ENCODE results near the gene GNA15.

The GNA15 gene

DNA sequence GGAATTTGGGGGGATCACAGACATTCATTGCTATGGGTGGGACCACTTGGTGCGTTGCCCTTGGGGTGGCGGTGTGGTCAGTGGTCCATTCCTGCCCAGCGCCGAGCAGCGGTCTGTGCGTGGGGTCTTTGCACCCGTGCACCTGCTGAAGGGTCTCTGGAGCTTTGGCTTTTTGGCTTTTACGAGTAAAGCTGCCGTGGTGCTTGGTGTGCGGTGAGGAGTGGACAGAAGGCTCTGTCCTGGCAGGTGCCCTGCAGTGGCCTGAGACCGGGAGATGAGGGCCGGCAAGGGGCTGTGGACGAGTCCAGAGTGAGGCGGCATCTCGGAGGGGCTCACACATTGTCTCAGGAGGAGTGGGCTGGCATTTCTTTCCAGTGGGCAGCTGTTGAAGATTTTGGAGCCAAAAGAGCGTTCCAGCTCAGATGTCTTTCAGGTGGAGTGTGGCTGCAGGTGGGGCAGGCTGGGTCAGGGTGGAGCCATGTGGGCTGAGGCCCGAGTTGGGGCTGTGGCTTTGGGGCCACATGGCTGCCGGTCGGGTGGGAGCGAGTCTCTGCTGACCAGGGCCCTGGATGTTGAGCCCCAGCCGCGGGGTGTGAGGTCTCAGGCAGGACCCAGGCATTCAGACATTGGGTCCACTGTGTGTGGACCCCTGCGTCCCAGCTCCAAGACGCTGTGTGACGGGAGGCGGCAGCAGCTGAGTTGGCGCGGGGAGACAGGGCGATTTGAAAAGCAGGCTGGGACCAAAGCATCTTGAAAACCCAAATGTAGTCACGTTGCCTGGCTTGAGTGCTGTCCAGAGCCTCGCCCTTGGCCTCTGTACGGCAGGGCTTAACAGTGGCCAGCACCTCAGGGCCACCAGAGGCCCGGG, 30.0 kb upstream of the GNA15 start:
- TF ChIP-seq EZH2 (optimal IDR thresholded peaks at IDR 0.05; ENCODE audit: low read depth, low read length) (no peak), EZH2phosphoT487 (IDR thresholded peaks at IDR 0.05; ENCODE audit: low read length) (no peak)
- TF ChIP-seq, protein P1, sequence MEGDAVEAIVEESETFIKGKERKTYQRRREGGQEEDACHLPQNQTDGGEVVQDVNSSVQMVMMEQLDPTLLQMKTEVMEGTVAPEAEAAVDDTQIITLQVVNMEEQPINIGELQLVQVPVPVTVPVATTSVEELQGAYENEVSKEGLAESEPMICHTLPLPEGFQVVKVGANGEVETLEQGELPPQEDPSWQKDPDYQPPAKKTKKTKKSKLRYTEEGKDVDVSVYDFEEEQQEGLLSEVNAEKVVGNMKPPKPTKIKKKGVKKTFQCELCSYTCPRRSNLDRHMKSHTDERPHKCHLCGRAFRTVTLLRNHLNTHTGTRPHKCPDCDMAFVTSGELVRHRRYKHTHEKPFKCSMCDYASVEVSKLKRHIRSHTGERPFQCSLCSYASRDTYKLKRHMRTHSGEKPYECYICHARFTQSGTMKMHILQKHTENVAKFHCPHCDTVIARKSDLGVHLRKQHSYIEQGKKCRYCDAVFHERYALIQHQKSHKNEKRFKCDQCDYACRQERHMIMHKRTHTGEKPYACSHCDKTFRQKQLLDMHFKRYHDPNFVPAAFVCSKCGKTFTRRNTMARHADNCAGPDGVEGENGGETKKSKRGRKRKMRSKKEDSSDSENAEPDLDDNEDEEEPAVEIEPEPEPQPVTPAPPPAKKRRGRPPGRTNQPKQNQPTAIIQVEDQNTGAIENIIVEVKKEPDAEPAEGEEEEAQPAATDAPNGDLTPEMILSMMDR (IDR thresholded peaks at IDR 0.05; ENCODE audit: low read length), result no peak

DNA sequence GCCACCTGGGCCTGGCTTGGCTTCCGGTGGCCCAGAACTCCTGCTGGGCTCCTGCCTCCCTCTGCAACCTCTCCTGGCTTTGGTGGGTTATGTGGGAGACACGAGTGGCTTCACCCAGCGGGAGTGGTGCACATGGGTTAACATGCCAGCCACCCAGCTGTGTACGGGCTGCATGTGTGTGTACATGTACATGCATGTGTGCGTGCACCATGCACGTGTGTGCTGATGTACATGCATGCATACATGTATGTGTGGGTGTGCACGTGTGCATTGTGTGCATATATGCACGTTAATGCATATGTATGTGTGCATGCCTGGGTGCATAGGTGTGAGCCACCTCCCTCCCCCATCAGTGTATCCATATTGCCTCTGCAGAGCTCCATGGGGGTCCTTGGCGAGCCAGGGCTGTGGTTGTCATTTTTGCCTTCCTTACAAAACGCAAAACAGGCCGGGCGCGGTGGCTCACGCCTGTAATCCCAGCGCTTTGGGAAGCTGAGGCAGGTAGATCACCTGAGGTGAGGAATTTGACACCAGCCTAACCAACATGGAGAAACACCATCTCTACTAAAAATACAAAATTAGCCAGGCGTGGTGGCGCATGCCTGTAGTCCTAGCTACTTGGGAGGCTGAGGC, 29.2 kb upstream of the GNA15 start:
- Histone ChIP-seq H3K27me3 (replicated peaks; ENCODE audit: insufficient read depth, low read length) (peaks cover 69% of the 10 kb centered on the region), H3F3A (ENCODE audit: insufficient read depth, low read length) (no peaks in the 10 kb centered on the region), H4K20me1 (ENCODE audit: insufficient read depth, low read length) (no peaks in the 10 kb centered on the region), H3K36me3 (replicated peaks; ENCODE audit: insufficient read depth, low read length) (no peaks in the 10 kb centered on the region), H3K27ac (ENCODE audit: low read length) (no peak overlapping the region), H3K4me2 (ENCODE audit: low read depth, low read length) (no peak overlapping the region), H3K9me2 (replicated peaks; ENCODE audit: insufficient read depth, low read length) (no peaks in the 10 kb centered on the region), H3K9ac (ENCODE audit: low read length) (no peak overlapping the region), H2AFZ (ENCODE audit: low read length) (no peak overlapping the region), H3K4me1 (ENCODE audit: low read length) (no peaks in the 10 kb centered on the region), H3K4me3 (ENCODE audit: low read length) (no peak overlapping the region), H3K9me3 (replicated peaks; ENCODE audit: insufficient read depth, low read length) (no peaks in the 10 kb centered on the region), H3K79me2 (ENCODE audit: low read length) (no peaks in the 10 kb centered on the region)
- TF ChIP-seq, protein P1 (IDR thresholded peaks at IDR 0.05; ENCODE audit: low read length), result no peak
- TF ChIP-seq EZH2phosphoT487 (IDR thresholded peaks at IDR 0.05; ENCODE audit: low read length) (no peak), EZH2 (optimal IDR thresholded peaks at IDR 0.05; ENCODE audit: low read depth, low read length) (no peak)
- DNase-seq, result no peak

More for the DNA sequence above, 30.0 kb upstream of the GNA15 start:
- Histone ChIP-seq H3K27me3 (replicated peaks; ENCODE audit: insufficient read depth, low read length) (peaks cover 69% of the 10 kb centered on the region), H3K4me1 (ENCODE audit: low read length) (no peaks in the 10 kb centered on the region), H3K4me3 (ENCODE audit: low read length) (no peak overlapping the region), H4K20me1 (ENCODE audit: insufficient read depth, low read length) (no peaks in the 10 kb centered on the region), H3F3A (ENCODE audit: insufficient read depth, low read length) (no peaks in the 10 kb centered on the region), H3K36me3 (replicated peaks; ENCODE audit: insufficient read depth, low read length) (no peaks in the 10 kb centered on the region), H3K9ac (ENCODE audit: low read length) (no peak overlapping the region), H3K9me3 (replicated peaks; ENCODE audit: insufficient read depth, low read length) (no peaks in the 10 kb centered on the region), H3K4me2 (ENCODE audit: low read depth, low read length) (no peak overlapping the region), H3K27ac (ENCODE audit: low read length) (no peak overlapping the region), H3K79me2 (ENCODE audit: low read length) (no peaks in the 10 kb centered on the region), H2AFZ (ENCODE audit: low read length) (no peak overlapping the region), H3K9me2 (replicated peaks; ENCODE audit: insufficient read depth, low read length) (no peaks in the 10 kb centered on the region)
- DNase-seq, result no peak

DNA sequence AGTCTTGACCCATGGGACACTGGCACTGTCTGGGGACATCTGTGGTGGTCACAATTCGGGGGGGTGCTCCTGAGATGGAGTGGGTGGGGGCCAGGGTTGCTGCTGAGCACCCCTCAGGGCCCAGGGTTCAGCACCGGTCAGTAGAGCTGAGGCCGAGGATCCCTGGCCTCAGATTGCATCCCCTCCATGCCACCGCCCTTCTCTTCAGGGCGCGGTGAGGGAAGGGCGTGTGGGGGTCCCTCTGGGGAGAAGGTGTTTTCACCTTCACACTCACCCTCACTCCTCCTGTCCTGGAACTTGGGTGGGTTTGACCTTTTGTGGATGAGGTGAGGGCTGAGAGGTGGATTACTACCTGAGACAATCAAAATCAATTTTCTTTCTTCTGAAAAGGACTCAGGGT, 28.2 kb upstream of the GNA15 start:
- no peaks in the 10 kb centered on the region for H3K9me3 ChIP-seq (replicated peaks; ENCODE audit: insufficient read depth, low read length)
- no peaks in the 10 kb centered on the region for H4K20me1 ChIP-seq (ENCODE audit: insufficient read depth, low read length)
- TF ChIP-seq, protein P1 (IDR thresholded peaks at IDR 0.05; ENCODE audit: low read length), result no peak
- TF ChIP-seq EZH2 (optimal IDR thresholded peaks at IDR 0.05; ENCODE audit: low read depth, low read length) (no peak), EZH2phosphoT487 (IDR thresholded peaks at IDR 0.05; ENCODE audit: low read length) (no peak)
- no peak overlapping the region for H3K27ac ChIP-seq (ENCODE audit: low read length)
- H3K4me2 ChIP-seq (ENCODE audit: low read depth, low read length), result no peak overlapping the region
- peaks cover 69% of the 10 kb centered on the region for H3K27me3 ChIP-seq (replicated peaks; ENCODE audit: insufficient read depth, low read length)
- H3K9me2 ChIP-seq (replicated peaks; ENCODE audit: insufficient read depth, low read length), result no peaks in the 10 kb centered on the region
- H3K4me3 ChIP-seq (ENCODE audit: low read length), result no peak overlapping the region
- no peaks in the 10 kb centered on the region for H3F3A ChIP-seq (ENCODE audit: insufficient read depth, low read length)
- no peaks in the 10 kb centered on the region for H3K79me2 ChIP-seq (ENCODE audit: low read length)
- H2AFZ ChIP-seq (ENCODE audit: low read length), result no peak overlapping the region
- no peaks in the 10 kb centered on the region for H3K4me1 ChIP-seq (ENCODE audit: low read length)
- no peak overlapping the region for H3K9ac ChIP-seq (ENCODE audit: low read length)
- H3K36me3 ChIP-seq (replicated peaks; ENCODE audit: insufficient read depth, low read length), result no peaks in the 10 kb centered on the region
- DNase-seq, result no peak
